Measurements from ENCODE around the gene COL4A2. TPM values are rescaled to one million over a fixed set of nuclear protein-coding genes. Genes with fewer than 3 reads are reported as not detected.

The COL4A2 gene
- total RNA-seq, 1 experiment from 2014 or later: 74.5 TPM

DNA sequence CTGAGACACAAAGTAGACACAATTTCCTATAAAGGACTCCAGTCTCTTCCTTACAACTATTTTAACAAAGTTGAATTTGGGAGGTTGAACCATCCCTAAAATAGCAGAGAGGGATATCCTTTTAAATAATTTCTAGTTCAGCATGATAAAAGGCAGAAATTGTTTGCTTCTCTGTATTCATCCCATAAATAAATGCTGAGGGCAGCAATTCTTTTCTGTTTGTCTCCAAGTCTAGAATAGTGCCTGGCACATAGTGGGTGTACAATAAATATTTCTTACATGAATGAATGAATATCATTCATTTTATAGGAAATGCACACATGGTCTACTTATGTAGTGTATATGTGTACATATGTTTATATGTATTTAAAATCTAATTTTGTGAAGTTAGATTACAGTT lies 12.5 kb upstream of the COL4A2 start:
- no TSS peak for BruUV-seq (replicated peaks)
- Histone ChIP-seq H3F3A (ENCODE audit: low read length, unreplicated experiment) (no peaks in the 10 kb centered on the region), H3K27ac (ENCODE audit: low read length) (no peak overlapping the region), H4K20me1 (ENCODE audit: low read length) (no peaks in the 10 kb centered on the region), H2AFZ (ENCODE audit: low read length) (no peak overlapping the region), H3K36me3 (ENCODE audit: low read depth, low read length) (no peaks in the 10 kb centered on the region), H3K4me3 (ENCODE audit: low read length) (no peak overlapping the region), H3K4me1 (ENCODE audit: insufficient read depth, low read length) (no peaks in the 10 kb centered on the region), H3K79me2 (ENCODE audit: low read length) (no peaks in the 10 kb centered on the region), H3K9me2 (replicated peaks; ENCODE audit: low read length) (no peaks in the 10 kb centered on the region), H3K4me2 (ENCODE audit: low read length) (no peak overlapping the region), H3K27me3 (ENCODE audit: low read length) (no peaks in the 10 kb centered on the region), H3K9ac (ENCODE audit: low read length) (no peak overlapping the region), H3K9me3 (ENCODE audit: low read length) (no peaks in the 10 kb centered on the region)
- POLR2A ChIA-PET (ENCODE audit: unreplicated experiment): interaction anchor here (0.7 kb wide), 1 partner anchor 10 kb away, joined by 26 read pairs; no protein-coding TSS in a partner anchor
- DNase-seq (no peak), ATAC-seq (no peak)
- no peak for TF ChIP-seq EZH2phosphoT487 (IDR thresholded peaks at IDR 0.05; ENCODE audit: borderline replicate concordance, low read length)
- TF ChIP-seq EZH2 (IDR thresholded peaks at IDR 0.05; ENCODE audit: low read length, unreplicated experiment): no peak
- TF ChIP-seq, protein P1, sequence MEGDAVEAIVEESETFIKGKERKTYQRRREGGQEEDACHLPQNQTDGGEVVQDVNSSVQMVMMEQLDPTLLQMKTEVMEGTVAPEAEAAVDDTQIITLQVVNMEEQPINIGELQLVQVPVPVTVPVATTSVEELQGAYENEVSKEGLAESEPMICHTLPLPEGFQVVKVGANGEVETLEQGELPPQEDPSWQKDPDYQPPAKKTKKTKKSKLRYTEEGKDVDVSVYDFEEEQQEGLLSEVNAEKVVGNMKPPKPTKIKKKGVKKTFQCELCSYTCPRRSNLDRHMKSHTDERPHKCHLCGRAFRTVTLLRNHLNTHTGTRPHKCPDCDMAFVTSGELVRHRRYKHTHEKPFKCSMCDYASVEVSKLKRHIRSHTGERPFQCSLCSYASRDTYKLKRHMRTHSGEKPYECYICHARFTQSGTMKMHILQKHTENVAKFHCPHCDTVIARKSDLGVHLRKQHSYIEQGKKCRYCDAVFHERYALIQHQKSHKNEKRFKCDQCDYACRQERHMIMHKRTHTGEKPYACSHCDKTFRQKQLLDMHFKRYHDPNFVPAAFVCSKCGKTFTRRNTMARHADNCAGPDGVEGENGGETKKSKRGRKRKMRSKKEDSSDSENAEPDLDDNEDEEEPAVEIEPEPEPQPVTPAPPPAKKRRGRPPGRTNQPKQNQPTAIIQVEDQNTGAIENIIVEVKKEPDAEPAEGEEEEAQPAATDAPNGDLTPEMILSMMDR (conservative IDR thresholded peaks at IDR 0.05; ENCODE audit: low read depth, low read length): no peak
- intact Hi-C loops (cut with micrococcal nuclease): no loop called here
- CTCF ChIA-PET: no interaction called here

DNA sequence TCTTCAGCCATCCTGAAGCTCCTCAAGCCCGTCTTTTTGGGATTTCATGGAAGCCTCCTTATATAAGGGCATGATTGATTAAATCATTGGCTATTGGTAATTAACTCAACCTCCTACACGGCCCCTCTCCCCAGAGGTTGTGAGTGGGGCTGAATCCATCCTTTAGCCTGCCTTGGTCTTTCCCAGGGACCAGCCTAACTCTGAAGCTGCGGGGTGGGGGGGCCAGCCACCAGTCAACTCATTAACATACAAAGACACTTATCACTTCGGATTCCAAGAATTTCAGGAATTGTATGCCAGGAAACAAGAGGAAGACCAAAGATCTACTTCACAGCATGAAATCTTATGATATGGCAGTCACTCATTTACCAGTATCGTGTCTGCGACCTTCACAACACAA lies 10.1 kb upstream of the COL4A2 start:
- no peak overlapping the region for H3K4me2 ChIP-seq (ENCODE audit: low read length)
- ChIA-PET POLR2A (ENCODE audit: unreplicated experiment) (no interaction called here), CTCF (no interaction called here)
- no peaks in the 10 kb centered on the region for H3K27me3 ChIP-seq (ENCODE audit: low read length)
- no peaks in the 10 kb centered on the region for H3K9me3 ChIP-seq (ENCODE audit: low read length)
- H3K36me3 ChIP-seq (ENCODE audit: low read depth, low read length): no peaks in the 10 kb centered on the region
- no peak overlapping the region for H3K27ac ChIP-seq (ENCODE audit: low read length)
- H3K9ac ChIP-seq (ENCODE audit: low read length): no peak overlapping the region
- DNase-seq (no peak), ATAC-seq (no peak)
- no peaks in the 10 kb centered on the region for H3K9me2 ChIP-seq (replicated peaks; ENCODE audit: low read length)
- no peaks in the 10 kb centered on the region for H3F3A ChIP-seq (ENCODE audit: low read length, unreplicated experiment)
- H4K20me1 ChIP-seq (ENCODE audit: low read length): no peaks in the 10 kb centered on the region
- no peak for TF ChIP-seq EZH2phosphoT487 (IDR thresholded peaks at IDR 0.05; ENCODE audit: borderline replicate concordance, low read length)
- TF ChIP-seq, protein P1 (conservative IDR thresholded peaks at IDR 0.05; ENCODE audit: low read depth, low read length): no peak
- no peak for TF ChIP-seq EZH2 (IDR thresholded peaks at IDR 0.05; ENCODE audit: low read length, unreplicated experiment)
- H3K4me3 ChIP-seq (ENCODE audit: low read length): no peak overlapping the region
- H3K79me2 ChIP-seq (ENCODE audit: low read length): no peaks in the 10 kb centered on the region
- no peaks in the 10 kb centered on the region for H3K4me1 ChIP-seq (ENCODE audit: insufficient read depth, low read length)
- intact Hi-C loops (cut with micrococcal nuclease): no loop called here
- BruUV-seq (replicated peaks): no TSS peak
- no peak overlapping the region for H2AFZ ChIP-seq (ENCODE audit: low read length)

DNA sequence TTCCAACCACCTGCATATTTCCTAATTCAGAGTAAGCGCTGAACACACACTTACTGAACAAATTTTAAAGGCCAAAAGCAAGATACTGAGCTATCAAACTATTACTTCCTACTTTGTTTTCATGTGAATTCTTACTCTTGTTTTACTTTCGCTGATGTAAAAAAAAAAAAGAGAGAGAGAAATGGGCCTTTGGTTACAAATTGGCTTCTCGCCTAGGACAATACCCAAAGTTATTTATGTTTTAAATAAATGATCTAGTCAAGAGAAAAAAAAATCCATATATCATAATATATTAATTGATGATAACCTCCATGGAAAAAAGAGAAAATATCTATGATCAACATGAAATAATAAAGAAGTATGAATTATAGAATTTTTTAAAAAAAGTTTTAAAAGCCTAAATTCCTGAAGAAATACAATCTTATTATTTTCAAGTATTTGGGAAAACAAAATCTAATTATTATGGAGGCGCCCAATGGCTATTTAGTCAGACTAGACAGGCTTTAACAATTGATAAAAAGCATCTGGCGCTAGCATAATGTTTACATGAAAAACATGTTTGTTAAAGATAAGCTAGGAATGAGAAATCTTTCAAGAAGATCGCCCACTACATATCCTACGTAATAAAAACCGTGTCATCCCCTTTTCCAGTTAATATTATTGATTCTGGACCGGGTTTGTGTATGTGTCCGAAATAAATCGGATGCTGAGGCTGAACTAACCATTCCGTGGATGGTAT lies 9.1 kb upstream of the COL4A2 start:
- no peak for DNase-seq
- H3F3A ChIP-seq (ENCODE audit: low read length, unreplicated experiment): no peaks in the 10 kb centered on the region
- no peak overlapping the region for H3K4me2 ChIP-seq (ENCODE audit: low read length)
- no peak overlapping the region for H2AFZ ChIP-seq (ENCODE audit: low read length)
- no peaks in the 10 kb centered on the region for H3K36me3 ChIP-seq (ENCODE audit: low read depth, low read length)
- H3K9me2 ChIP-seq (replicated peaks; ENCODE audit: low read length): no peaks in the 10 kb centered on the region
- intact Hi-C loops (cut with micrococcal nuclease): no loop called here
- BruUV-seq (replicated peaks): no TSS peak
- ATAC-seq: no peak
- H3K27me3 ChIP-seq (ENCODE audit: low read length): no peaks in the 10 kb centered on the region
- CTCF ChIA-PET: no interaction called here
- POLR2A ChIA-PET (ENCODE audit: unreplicated experiment): interaction anchor here (0.6 kb wide), 1 partner anchor 9 kb away, joined by 3 read pairs; the partner anchor contains the start of genes COL4A1 and COL4A2
- no peak overlapping the region for H3K9ac ChIP-seq (ENCODE audit: low read length)
- no peaks in the 10 kb centered on the region for H3K4me1 ChIP-seq (ENCODE audit: insufficient read depth, low read length)
- H3K4me3 ChIP-seq (ENCODE audit: low read length): no peak overlapping the region
- H4K20me1 ChIP-seq (ENCODE audit: low read length): no peaks in the 10 kb centered on the region
- no peaks in the 10 kb centered on the region for H3K9me3 ChIP-seq (ENCODE audit: low read length)
- no peaks in the 10 kb centered on the region for H3K79me2 ChIP-seq (ENCODE audit: low read length)
- no peak overlapping the region for H3K27ac ChIP-seq (ENCODE audit: low read length)
- TF ChIP-seq EZH2 (IDR thresholded peaks at IDR 0.05; ENCODE audit: low read length, unreplicated experiment) (no peak), EZH2phosphoT487 (IDR thresholded peaks at IDR 0.05; ENCODE audit: borderline replicate concordance, low read length) (no peak)
- TF ChIP-seq, protein P1 (conservative IDR thresholded peaks at IDR 0.05; ENCODE audit: low read depth, low read length): no peak
